DND-41 (cell line): ENCODE data around the gene ABCC9.
"Not testable (repeated sequence)": the region's sequence is repeated elsewhere in the genome, so short reads cannot be mapped to it uniquely, and the experiment has no call there.

Experiments
- ATAC-seq: fragments of 200-7000 bp; cut with Tn5 transposase; 3 replicates; pipeline ENCODE4 v1.9.1; 2021; ENCODE audit warnings: low read depth; ENCODE audit not compliant: insufficient read depth
- DNase-seq: peaks from one replicate; pipeline ENCODE4 v3.0.0-alpha.2; 2020
- H2AFZ ChIP-seq: 2 replicates; pipeline ENCODE4 v1.6.0; 2012; ENCODE audit warnings: low read depth, low read length
- H3K27ac ChIP-seq: 2 replicates; pipeline ENCODE4 v1.5.1; 2012; ENCODE audit warnings: low read length, inconsistent platforms
- H3K27me3 ChIP-seq: fragments of 200-600 bp; sonication (generic); 2 replicates; pipeline ENCODE4 v1.6.0; 2012; ENCODE audit warnings: low read length, mild to moderate bottlenecking, inconsistent platforms; ENCODE audit not compliant: insufficient read depth, poor library complexity
- H3K36me3 ChIP-seq: 2 replicates; pipeline ENCODE4 v1.5.1; 2012; ENCODE audit warnings: low read length, inconsistent platforms; ENCODE audit not compliant: insufficient read depth
- H3K4me1 ChIP-seq: 2 replicates; pipeline ENCODE4 v1.5.1; 2012; ENCODE audit warnings: mild to moderate bottlenecking, low read length; ENCODE audit not compliant: insufficient read depth
- H3K4me2 ChIP-seq: 2 replicates; pipeline ENCODE4 v1.6.0; 2012; ENCODE audit warnings: mild to moderate bottlenecking, moderate library complexity, low read length, inconsistent platforms; ENCODE audit not compliant: insufficient read depth
- H3K4me3 ChIP-seq, 2 experiments: fragments of 200-600 bp in 1 of 2; shearing (Covaris generic) in 1 of 2; 2 replicates each; pipeline ENCODE4 v1.5.1; 2012 to 2016; ENCODE audit warnings: inconsistent platforms in 2 of 2, low read length in 2 of 2, mild to moderate bottlenecking in 2 of 2, low read depth in 1 of 2, moderate library complexity in 1 of 2
- H3K79me2 ChIP-seq: 2 replicates; pipeline ENCODE4 v1.6.0; 2012; ENCODE audit warnings: low read length, inconsistent platforms; ENCODE audit not compliant: insufficient read depth
- H3K9ac ChIP-seq: 2 replicates; pipeline ENCODE4 v1.6.0; 2012; ENCODE audit warnings: low read depth, mild to moderate bottlenecking, inconsistent platforms, low read length, moderate library complexity
- H3K9me3 ChIP-seq: 2 replicates; pipeline ENCODE4 v1.5.1; 2012; ENCODE audit warnings: low read length, moderate library complexity, mild to moderate bottlenecking, inconsistent platforms; ENCODE audit not compliant: insufficient read depth, severe bottlenecking
- H4K20me1 ChIP-seq: 2 replicates; pipeline ENCODE4 v1.6.0; 2012; ENCODE audit warnings: low read length; ENCODE audit not compliant: insufficient read depth
- CTCF ChIP-seq: IDR thresholded peaks from 2 replicates; pipeline ENCODE4 v1.5.1; 2012; ENCODE audit warnings: borderline replicate concordance, low read length, moderate library complexity, mild to moderate bottlenecking; ENCODE audit not compliant: poor library complexity, severe bottlenecking; ENCODE audit errors: extremely low read depth
- EZH2 ChIP-seq: IDR thresholded peaks from 3 replicates; pipeline ENCODE4 v1.6.1; 2012; ENCODE audit warnings: borderline replicate concordance, low read depth, mild to moderate bottlenecking, moderate library complexity, low read length, inconsistent platforms; ENCODE audit not compliant: severe bottlenecking

Gene ABCC9

GRCh38 chr12:21906919-21907493 is 34.2 kb downstream of the ABCC9 start:
- H3K4me2 ChIP-seq, result no peak overlapping the region
- no peak overlapping the region for H2AFZ ChIP-seq

DNA sequence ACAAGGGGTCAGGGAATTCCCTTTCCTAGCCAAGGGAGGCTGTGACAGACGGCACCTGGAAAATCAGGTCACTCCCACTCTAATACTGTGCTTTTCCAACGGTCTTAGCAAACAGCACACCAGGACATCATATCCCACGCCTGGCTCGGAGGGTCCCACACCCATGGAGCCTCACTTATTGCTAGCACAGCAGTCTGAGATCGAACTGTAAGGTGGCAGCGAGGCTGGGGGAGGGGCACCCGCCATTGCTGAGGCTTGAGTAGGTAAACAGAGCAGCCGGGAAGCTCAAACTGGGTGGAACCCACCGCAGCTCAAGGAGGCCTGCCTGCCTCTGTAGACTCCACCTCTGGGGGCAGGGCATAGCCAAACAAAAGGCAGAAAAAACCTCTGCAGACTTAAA is 41.7 kb downstream of the ABCC9 start:
- H3K9me3 ChIP-seq, H2AFZ ChIP-seq, H3K36me3 ChIP-seq, DNase-seq, H3K4me2 ChIP-seq, H4K20me1 ChIP-seq, ATAC-seq, H3K9ac ChIP-seq, H3K4me3 ChIP-seq, H3K4me1 ChIP-seq, H3K79me2 ChIP-seq, H3K27me3 ChIP-seq, H3K27ac ChIP-seq: not testable (repeated sequence)

More at GRCh38 chr12:21906919-21907493, 34.2 kb downstream of the ABCC9 start:
- no peaks in the 10 kb centered on the region for H3K9me3 ChIP-seq
- no peak overlapping the region for H3K4me3 ChIP-seq
- H3K36me3 ChIP-seq, result no peaks in the 10 kb centered on the region
- no peak overlapping the region for H3K27ac ChIP-seq
- no peak for DNase-seq
- no peaks in the 10 kb centered on the region for H3K79me2 ChIP-seq
- TF ChIP-seq CTCF, result no peak
- no peak for TF ChIP-seq EZH2
- no peaks in the 10 kb centered on the region for H3K27me3 ChIP-seq
- H3K4me1 ChIP-seq, result no peaks in the 10 kb centered on the region
- no peaks in the 10 kb centered on the region for H4K20me1 ChIP-seq
- no peak overlapping the region for H3K9ac ChIP-seq
- no peak for ATAC-seq

DNA sequence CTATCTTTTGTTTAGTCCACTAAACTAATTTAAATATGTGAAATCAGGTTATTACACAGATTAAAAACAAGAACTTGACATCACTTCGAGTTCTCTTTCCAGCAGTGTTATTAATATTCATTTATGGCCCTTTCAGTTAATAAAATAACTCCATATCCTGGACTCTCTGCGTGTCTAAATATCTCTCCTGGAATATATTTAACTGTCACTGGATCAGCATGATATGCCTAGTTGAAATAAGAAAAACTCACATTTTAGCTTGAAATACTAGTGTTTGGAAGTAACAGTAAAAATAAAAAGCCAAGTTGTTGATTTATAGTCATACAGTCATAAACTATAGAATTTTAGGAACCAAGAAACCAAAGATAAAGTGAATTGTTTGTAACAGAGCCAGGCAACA is 45.6 kb downstream of the ABCC9 start:
- no peak overlapping the region for H3K9ac ChIP-seq
- no peak for TF ChIP-seq EZH2
- TF ChIP-seq CTCF, result no peak
- no peak for ATAC-seq
- no peak for DNase-seq
- H2AFZ ChIP-seq, result no peak overlapping the region
- no peak overlapping the region for H3K27ac ChIP-seq
- H3K9me3 ChIP-seq, result no peaks in the 10 kb centered on the region
- no peak overlapping the region for H3K4me3 ChIP-seq
- no peak overlapping the region for H3K4me2 ChIP-seq
- no peaks in the 10 kb centered on the region for H3K27me3 ChIP-seq
- no peaks in the 10 kb centered on the region for H3K36me3 ChIP-seq
- H3K79me2 ChIP-seq, result no peaks in the 10 kb centered on the region
- H4K20me1 ChIP-seq, result no peaks in the 10 kb centered on the region
- H3K4me1 ChIP-seq, result no peaks in the 10 kb centered on the region

DNA sequence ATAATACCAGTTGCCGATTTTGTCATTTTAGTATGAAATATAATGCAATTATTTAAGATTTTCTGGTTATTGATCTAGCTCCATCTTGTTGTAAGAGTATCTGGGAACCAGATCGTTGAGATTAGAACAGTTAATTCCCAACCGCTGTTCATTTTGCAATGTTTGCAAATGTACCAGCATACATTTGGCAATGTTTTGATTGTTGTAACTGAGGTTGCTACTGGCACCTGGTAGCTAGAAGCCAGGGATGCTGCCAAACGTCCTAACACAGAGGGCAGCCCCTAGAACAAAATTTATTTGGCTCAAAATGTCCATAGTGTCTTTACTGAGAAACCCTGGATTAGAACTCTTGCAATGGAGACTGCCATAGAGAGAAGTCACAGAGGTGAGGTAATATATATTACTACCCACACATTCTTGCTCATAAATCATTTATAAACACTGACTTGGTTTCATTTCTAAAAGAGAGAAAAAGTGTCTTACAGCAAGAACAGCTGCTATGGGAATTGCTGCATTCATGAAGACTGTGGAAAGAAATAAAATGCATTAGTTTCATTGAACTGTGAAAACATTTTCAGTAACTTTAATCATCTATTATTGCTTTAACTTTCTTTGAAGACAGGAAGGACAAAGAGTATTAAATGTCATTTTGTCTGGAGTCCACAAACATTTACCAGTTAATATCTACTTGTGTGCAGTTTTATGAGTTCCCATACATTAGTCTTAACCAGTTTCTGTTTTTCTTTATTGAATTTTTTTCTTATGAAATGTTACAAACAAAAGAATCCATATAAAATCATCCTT is 46.2 kb downstream of the ABCC9 start:
- H3K4me3 ChIP-seq, result no peak overlapping the region
- no peak overlapping the region for H2AFZ ChIP-seq
- TF ChIP-seq EZH2 (no peak), CTCF (no peak)
- H3K79me2 ChIP-seq, result no peaks in the 10 kb centered on the region
- no peak for ATAC-seq
- no peaks in the 10 kb centered on the region for H4K20me1 ChIP-seq
- no peaks in the 10 kb centered on the region for H3K4me1 ChIP-seq
- H3K27me3 ChIP-seq, result no peaks in the 10 kb centered on the region
- H3K27ac ChIP-seq, result no peak overlapping the region
- no peak for DNase-seq
- no peaks in the 10 kb centered on the region for H3K9me3 ChIP-seq
- no peak overlapping the region for H3K4me2 ChIP-seq
- H3K36me3 ChIP-seq, result no peaks in the 10 kb centered on the region
- H3K9ac ChIP-seq, result no peak overlapping the region
